HCT116 (cell line): ENCODE data around the gene KCNAB2. TPM values are rescaled to one million over a fixed set of nuclear protein-coding genes. Genes with fewer than 3 reads are reported as not detected.
A peak's percentile ranks its signal among the peaks of the same experiment; 100 is the strongest.

ENCODE experiments used
- ATAC-seq: fragments of 200-7000 bp; cut with Tn5 transposase; 2 replicates; pipeline ENCODE4 v1.9.1; 2020; ENCODE audit warnings: mild to moderate bottlenecking, moderate library complexity
- BruUV-seq: library from RNA; stranded (reverse); fragments of 400-500 nt; replicated peaks from 2 replicates; lab custom pipeline; 2021; lab: Mats Ljungman, UMichigan
- CTCF ChIA-PET: fragments of 300-600 bp; sonication (Branson Sonifier 250); formaldehyde crosslinking; loops from one replicate; lab custom pipeline; 2021; ENCODE audit warnings: antibody characterized with exemption; lab: Charles Lee
- POLR2A ChIA-PET: fragments of 300-600, 350-600 bp; sonication (Branson Sonifier 250); formaldehyde crosslinking; loops from one replicate; lab custom pipeline; 2021; ENCODE audit warnings: antibody characterized with exemption; lab: Charles Lee
- RAD21 ChIA-PET, 2 experiments: fragments of 300-600 bp; sonication (Branson Sonifier 250); formaldehyde crosslinking; loops; one replicate each; lab custom pipeline; 2023; ENCODE audit warnings: low total read pairs in 2 of 2; ENCODE audit not compliant: uncharacterized antibody in 2 of 2, unreplicated experiment in 2 of 2, low non-redundant PET in 1 of 2; lab: Charles Lee
- DNase-seq: peaks from one replicate; pipeline ENCODE4 v3.0.0-alpha.2; 2010; ENCODE audit warnings: low read depth, low spot score
- H2AFZ ChIP-seq: fragments of 200-600 bp; shearing (Covaris generic), sonication (generic); 2 replicates; pipeline ENCODE4 v1.6.1; 2017; ENCODE audit warnings: low read depth, mixed run types, mixed read lengths, antibody characterized with exemption, low read length; ENCODE audit not compliant: poor library complexity, severe bottlenecking
- H3K27ac ChIP-seq: 2 replicates; pipeline ENCODE4 v1.5.1; 2012; ENCODE audit warnings: low read depth, low read length
- H3K27me3 ChIP-seq: fragments of 200-600 bp; sonication (generic); 2 replicates; pipeline ENCODE4 v1.6.1; 2016; ENCODE audit warnings: mixed run types, low read length, mixed read lengths; ENCODE audit not compliant: insufficient read depth
- H3K36me3 ChIP-seq, 2 experiments: fragments of 200-500 bp in 1 of 2; fragments of 200-600 bp in 1 of 2; sonication (Bioruptor generic) in 1 of 2; sonication (generic) in 1 of 2; 2 replicates each; pipeline versions ENCODE4 v1.5.1 to v1.6.1; 2014 to 2016; ENCODE audit warnings: low read length in 2 of 2, inconsistent platforms in 1 of 2, mixed read lengths in 1 of 2, mixed run types in 1 of 2; ENCODE audit not compliant: insufficient read depth in 2 of 2, control insufficient read depth in 1 of 2
- H3K4me1 ChIP-seq, 2 experiments: fragments of 200-600 bp in 1 of 2; sonication (generic) in 1 of 2; 2 replicates each; pipeline versions ENCODE4 v1.5.1 to v1.6.1; 2012 to 2017; ENCODE audit warnings: low read length in 2 of 2, inconsistent platforms in 1 of 2, mild to moderate bottlenecking in 1 of 2, mixed read lengths in 1 of 2, mixed run types in 1 of 2, moderate library complexity in 1 of 2; ENCODE audit not compliant: insufficient read depth in 2 of 2, control insufficient read depth in 1 of 2
- H3K4me2 ChIP-seq: fragments of 200-600 bp; sonication (generic); 2 replicates; pipeline ENCODE4 v1.6.1; 2017; ENCODE audit warnings: mixed run types, low read length, mixed read lengths
- H3K4me3 ChIP-seq, 2 experiments: fragments of 200-600 bp in 1 of 2; sonication (generic) in 1 of 2; replicated peaks in 1 of 2; 2 replicates each; pipeline ENCODE4 v1.5.1; 2011 to 2016; ENCODE audit warnings: low read length in 2 of 2, control low read depth in 1 of 2, low read depth in 1 of 2, mild to moderate bottlenecking in 1 of 2, mixed read lengths in 1 of 2, mixed run types in 1 of 2
- H3K79me2 ChIP-seq: fragments of 200-600 bp; sonication (generic); 2 replicates; pipeline ENCODE4 v1.6.1; 2017; ENCODE audit warnings: mild to moderate bottlenecking, mixed run types, low read length, moderate library complexity, mixed read lengths; ENCODE audit not compliant: insufficient read depth
- H3K9ac ChIP-seq: fragments of 200-600 bp; sonication (generic); 2 replicates; pipeline ENCODE4 v1.6.1; 2016; ENCODE audit warnings: low read length, mixed read lengths
- H3K9me2 ChIP-seq: fragments of 200-600 bp; sonication (generic), shearing (Covaris generic); 2 replicates; pipeline ENCODE4 v1.6.1; 2017; ENCODE audit warnings: mixed run types, mild to moderate bottlenecking, moderate library complexity; ENCODE audit not compliant: insufficient read depth
- H3K9me3 ChIP-seq, 2 experiments: fragments of 200-500 bp in 1 of 2; fragments of 200-600 bp in 1 of 2; sonication (Bioruptor generic) in 1 of 2; sonication (generic) in 1 of 2; 2 replicates each; pipeline ENCODE4 v1.6.1; 2014 to 2017; ENCODE audit warnings: low read length in 2 of 2, mixed read lengths in 2 of 2, inconsistent platforms in 1 of 2, low read depth in 1 of 2, mild to moderate bottlenecking in 1 of 2, mixed run types in 1 of 2, moderate library complexity in 1 of 2; ENCODE audit not compliant: control insufficient read depth in 1 of 2, insufficient read depth in 1 of 2
- H4K20me1 ChIP-seq: fragments of 200-600 bp; sonication (generic), shearing (Covaris generic); 2 replicates; pipeline ENCODE4 v1.6.1; 2017; ENCODE audit warnings: mixed run types, mild to moderate bottlenecking, moderate library complexity; ENCODE audit not compliant: insufficient read depth
- CBX3 ChIP-seq: IDR thresholded peaks from 2 replicates; pipeline ENCODE4 v1.6.1; 2012; ENCODE audit warnings: low read depth
- EGR1 ChIP-seq: IDR thresholded peaks from 2 replicates; pipeline ENCODE4 v1.6.1; 2012; ENCODE audit warnings: low read depth
- EZH2 ChIP-seq: fragments of 200-600 bp; sonication (generic); IDR thresholded peaks from 2 replicates; pipeline ENCODE4 v1.6.1; 2017; ENCODE audit warnings: antibody characterized with exemption, mixed run types
- JUND ChIP-seq: IDR thresholded peaks from 2 replicates; pipeline ENCODE4 v1.6.1; 2012
- POLR2A ChIP-seq: IDR thresholded peaks from 2 replicates; pipeline ENCODE4 v1.7.0; 2011; ENCODE audit warnings: borderline replicate concordance; ENCODE audit not compliant: insufficient read depth, insufficient read length; ENCODE audit errors: extremely low read depth
- POLR2AphosphoS5 ChIP-seq: IDR thresholded peaks from 2 replicates; pipeline ENCODE4 v1.6.1; 2011; ENCODE audit warnings: mild to moderate bottlenecking, low read depth, low read length, moderate library complexity
- SIN3A ChIP-seq: IDR thresholded peaks from 2 replicates; pipeline ENCODE4 v1.6.1; 2012; ENCODE audit warnings: low read depth
- SRF ChIP-seq: IDR thresholded peaks from 2 replicates; pipeline ENCODE4 v1.6.1; 2012; ENCODE audit warnings: low read depth
- YY1 ChIP-seq: IDR thresholded peaks from 2 replicates; pipeline ENCODE4 v1.6.1; 2011; ENCODE audit warnings: low read length, low read depth, moderate library complexity, mild to moderate bottlenecking; ENCODE audit not compliant: insufficient replicate concordance; ENCODE audit errors: extremely low read depth
- ZFX ChIP-seq: fragments of 450-650 bp; IDR thresholded peaks from 2 replicates; pipeline ENCODE4 v1.6.1; 2017
- ZNF274 ChIP-seq: fragments of 200-500 bp; sonication (Bioruptor generic); IDR thresholded peaks from 2 replicates; pipeline ENCODE4 v1.6.1; 2014; ENCODE audit warnings: mild to moderate bottlenecking, low read depth, low read length, inconsistent platforms
- intact Hi-C: fragments of 100-400 bp; cut with micrococcal nuclease; formaldehyde crosslinking; loops from 2 replicates; pipeline ENCODE4 v1.10.0; 2022
- total RNA-seq: library from RNA; stranded (reverse); gene quantifications from one replicate; pipeline ENCODE4 v1.2.1, GENCODE V29; 2021; ENCODE audit not compliant: unreplicated experiment
- TF ChIP-seq, protein P1 (sequence below), 3 experiments: fragments of 200-600 bp in 1 of 3; sonication (generic) in 1 of 3; IDR thresholded peaks in 2 of 3; conservative IDR thresholded peaks in 1 of 3; 2 replicates each; pipeline ENCODE4 v1.5.1; 2012 to 2017; ENCODE audit warnings: low read depth in 2 of 3, low read length in 2 of 3, antibody characterized with exemption in 1 of 3, borderline replicate concordance in 1 of 3, control low read depth in 1 of 3, mild to moderate bottlenecking in 1 of 3, mixed read lengths in 1 of 3, mixed run types in 1 of 3, moderate library complexity in 1 of 3; ENCODE audit not compliant: insufficient read depth in 1 of 3
- TF ChIP-seq, protein P2 (sequence below): IDR thresholded peaks from 2 replicates; pipeline ENCODE4 v1.6.1; 2012
- TF ChIP-seq, protein P3 (sequence below): IDR thresholded peaks from 2 replicates; pipeline ENCODE4 v1.6.1; 2012; ENCODE audit warnings: low read depth

KCNAB2 gene
- total RNA-seq, 1 experiment from 2014 or later: 18.1 TPM

DNA sequence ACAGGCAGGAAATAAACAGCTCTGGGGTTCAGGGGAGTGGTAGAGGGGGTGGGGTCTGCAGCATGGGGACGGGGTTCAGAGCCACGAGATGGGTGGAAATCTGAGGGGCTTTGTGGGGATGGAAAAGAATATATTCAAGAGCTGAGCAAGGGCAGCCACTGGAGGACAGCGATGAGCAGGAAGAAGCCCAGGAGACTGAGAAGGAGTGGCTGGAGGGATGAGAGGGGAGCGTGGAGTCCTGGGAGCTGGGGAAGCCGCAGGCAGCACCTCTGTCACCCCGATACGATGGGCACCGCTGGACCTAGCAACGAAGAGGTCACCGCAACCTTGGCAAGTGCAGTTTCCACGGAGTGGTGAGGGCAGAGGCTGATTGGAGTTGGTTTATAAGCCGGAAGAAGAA, 10.0 kb upstream of the KCNAB2 start:
- TF ChIP-seq POLR2A: no peak
- TF ChIP-seq, protein P1, sequence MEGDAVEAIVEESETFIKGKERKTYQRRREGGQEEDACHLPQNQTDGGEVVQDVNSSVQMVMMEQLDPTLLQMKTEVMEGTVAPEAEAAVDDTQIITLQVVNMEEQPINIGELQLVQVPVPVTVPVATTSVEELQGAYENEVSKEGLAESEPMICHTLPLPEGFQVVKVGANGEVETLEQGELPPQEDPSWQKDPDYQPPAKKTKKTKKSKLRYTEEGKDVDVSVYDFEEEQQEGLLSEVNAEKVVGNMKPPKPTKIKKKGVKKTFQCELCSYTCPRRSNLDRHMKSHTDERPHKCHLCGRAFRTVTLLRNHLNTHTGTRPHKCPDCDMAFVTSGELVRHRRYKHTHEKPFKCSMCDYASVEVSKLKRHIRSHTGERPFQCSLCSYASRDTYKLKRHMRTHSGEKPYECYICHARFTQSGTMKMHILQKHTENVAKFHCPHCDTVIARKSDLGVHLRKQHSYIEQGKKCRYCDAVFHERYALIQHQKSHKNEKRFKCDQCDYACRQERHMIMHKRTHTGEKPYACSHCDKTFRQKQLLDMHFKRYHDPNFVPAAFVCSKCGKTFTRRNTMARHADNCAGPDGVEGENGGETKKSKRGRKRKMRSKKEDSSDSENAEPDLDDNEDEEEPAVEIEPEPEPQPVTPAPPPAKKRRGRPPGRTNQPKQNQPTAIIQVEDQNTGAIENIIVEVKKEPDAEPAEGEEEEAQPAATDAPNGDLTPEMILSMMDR (IDR thresholded peaks at IDR 0.05 in 2 of 3, conservative IDR thresholded peaks at IDR 0.05 in 1 of 3; ENCODE audit: borderline replicate concordance in 1 of 3, insufficient read depth in 1 of 3, low read depth in 2 of 3, low read length in 2 of 3): peak in 2 of 3 experiments; percentile 10 to 29; a peak in 2 of 6 replicates
- TF ChIP-seq, all 23 proteins: peak for 1
- intact Hi-C loops: no loop called here
- BruUV-seq: no TSS peak
- Histone ChIP-seq H3K4me2 (no peak overlapping the region), H3K36me3 (no peaks in the 10 kb centered on the region), H3K79me2 (no peaks in the 10 kb centered on the region), H3K27ac (no peak overlapping the region), H3K9me2 (no peaks in the 10 kb centered on the region), H2AFZ (no peak overlapping the region), H3K4me1 (no peaks in the 10 kb centered on the region), H3K4me3 (no peak overlapping the region), H4K20me1 (no peaks in the 10 kb centered on the region), H3K9me3 (no peaks in the 10 kb centered on the region), H3K27me3 (no peaks in the 10 kb centered on the region), H3K9ac (no peak overlapping the region)
- POLR2A ChIA-PET: no interaction called here
- RAD21 ChIA-PET: no interaction called here
- CTCF ChIA-PET: interaction anchor here (1.7 kb wide), 1 partner anchor 210 kb away, joined by 5 read pairs; no protein-coding TSS in a partner anchor
- ATAC-seq: peak; percentile 46; the same call in 1 of the 2 replicates
- DNase-seq: no peak

DNA sequence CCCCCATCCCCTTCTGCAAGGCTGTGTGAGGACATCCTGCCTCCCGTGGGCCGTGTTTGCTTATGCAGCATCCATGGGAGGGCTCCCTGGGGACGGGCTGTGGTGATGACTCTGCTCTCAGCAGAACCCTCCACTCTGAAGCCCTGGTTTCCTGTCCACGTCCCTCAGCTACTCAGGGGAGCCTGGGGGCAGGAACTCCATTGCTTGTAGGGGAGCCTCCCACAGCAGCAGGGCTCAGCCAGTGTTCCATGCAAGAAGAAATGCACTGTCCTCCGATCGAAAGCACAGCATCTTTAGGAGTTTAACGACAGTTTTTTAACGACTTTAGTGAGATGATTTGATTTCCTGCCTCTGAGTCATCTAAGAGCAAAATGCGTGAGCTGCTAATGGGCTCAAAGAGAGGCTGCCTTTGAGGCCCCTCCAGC, 8.3 kb upstream of the KCNAB2 start:
- no peak overlapping the region for H3K4me3 ChIP-seq
- CTCF ChIA-PET: no interaction called here
- no peaks in the 10 kb centered on the region for H3K79me2 ChIP-seq
- no peak overlapping the region for H2AFZ ChIP-seq
- no peaks in the 10 kb centered on the region for H4K20me1 ChIP-seq
- H3K4me1 ChIP-seq: no peaks in the 10 kb centered on the region
- no TSS peak for BruUV-seq
- no peaks in the 10 kb centered on the region for H3K36me3 ChIP-seq
- ATAC-seq (no peak), DNase-seq (no peak)
- H3K4me2 ChIP-seq: no peak overlapping the region
- no peak overlapping the region for H3K9ac ChIP-seq
- H3K27ac ChIP-seq: no peak overlapping the region
- intact Hi-C loops: no loop called here
- H3K9me3 ChIP-seq: no peaks in the 10 kb centered on the region
- POLR2A ChIA-PET: no interaction called here
- RAD21 ChIA-PET: no interaction called here
- no peaks in the 10 kb centered on the region for H3K9me2 ChIP-seq
- H3K27me3 ChIP-seq: no peaks in the 10 kb centered on the region
- no peak for TF ChIP-seq EGR1
- no peak for TF ChIP-seq JUND
- TF ChIP-seq, protein P2, sequence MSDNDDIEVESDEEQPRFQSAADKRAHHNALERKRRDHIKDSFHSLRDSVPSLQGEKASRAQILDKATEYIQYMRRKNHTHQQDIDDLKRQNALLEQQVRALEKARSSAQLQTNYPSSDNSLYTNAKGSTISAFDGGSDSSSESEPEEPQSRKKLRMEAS: no peak
- TF ChIP-seq EZH2: no peak
- TF ChIP-seq, protein P3, sequence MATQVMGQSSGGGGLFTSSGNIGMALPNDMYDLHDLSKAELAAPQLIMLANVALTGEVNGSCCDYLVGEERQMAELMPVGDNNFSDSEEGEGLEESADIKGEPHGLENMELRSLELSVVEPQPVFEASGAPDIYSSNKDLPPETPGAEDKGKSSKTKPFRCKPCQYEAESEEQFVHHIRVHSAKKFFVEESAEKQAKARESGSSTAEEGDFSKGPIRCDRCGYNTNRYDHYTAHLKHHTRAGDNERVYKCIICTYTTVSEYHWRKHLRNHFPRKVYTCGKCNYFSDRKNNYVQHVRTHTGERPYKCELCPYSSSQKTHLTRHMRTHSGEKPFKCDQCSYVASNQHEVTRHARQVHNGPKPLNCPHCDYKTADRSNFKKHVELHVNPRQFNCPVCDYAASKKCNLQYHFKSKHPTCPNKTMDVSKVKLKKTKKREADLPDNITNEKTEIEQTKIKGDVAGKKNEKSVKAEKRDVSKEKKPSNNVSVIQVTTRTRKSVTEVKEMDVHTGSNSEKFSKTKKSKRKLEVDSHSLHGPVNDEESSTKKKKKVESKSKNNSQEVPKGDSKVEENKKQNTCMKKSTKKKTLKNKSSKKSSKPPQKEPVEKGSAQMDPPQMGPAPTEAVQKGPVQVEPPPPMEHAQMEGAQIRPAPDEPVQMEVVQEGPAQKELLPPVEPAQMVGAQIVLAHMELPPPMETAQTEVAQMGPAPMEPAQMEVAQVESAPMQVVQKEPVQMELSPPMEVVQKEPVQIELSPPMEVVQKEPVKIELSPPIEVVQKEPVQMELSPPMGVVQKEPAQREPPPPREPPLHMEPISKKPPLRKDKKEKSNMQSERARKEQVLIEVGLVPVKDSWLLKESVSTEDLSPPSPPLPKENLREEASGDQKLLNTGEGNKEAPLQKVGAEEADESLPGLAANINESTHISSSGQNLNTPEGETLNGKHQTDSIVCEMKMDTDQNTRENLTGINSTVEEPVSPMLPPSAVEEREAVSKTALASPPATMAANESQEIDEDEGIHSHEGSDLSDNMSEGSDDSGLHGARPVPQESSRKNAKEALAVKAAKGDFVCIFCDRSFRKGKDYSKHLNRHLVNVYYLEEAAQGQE: no peak
- TF ChIP-seq SRF: no peak
- no peak for TF ChIP-seq ZNF274
- TF ChIP-seq CBX3: no peak
- TF ChIP-seq POLR2AphosphoS5: no peak
- TF ChIP-seq POLR2A: no peak
- TF ChIP-seq ZFX: no peak
- TF ChIP-seq YY1: no peak
- TF ChIP-seq SIN3A: no peak
